ENCODE measurements around the gene ZNF497.

The ZNF497 gene

GRCh38 chr19:58305065-58305931 lies 57.3 kb downstream of the ZNF497 start, which contains the start of gene ERVK3-1:
TSS of gene ERVK3-1 (plus strand) at chr19:58305377. CDS start at chr19:58312169, 6,792 bp downstream.
- no peaks in the 10 kb centered on the region for H3K9me3 ChIP-seq (ENCODE audit: control insufficient read depth, insufficient read depth, low read depth, low read length)
- POLR2A ChIA-PET, result interaction anchor here (0.6 to 2.3 kb wide), 12 partner anchors 8 to 215 kb away, joined by 3 to 11 read pairs (median 4); partner anchors contain the start of genes ZBTB45, ZNF497, ZNF584 and ZNF8
- H3K36me3 ChIP-seq (ENCODE audit: control insufficient read depth in 2 of 2, insufficient read depth in 1 of 2, low read length in 2 of 2), result peaks cover 39 to 57% of the 10 kb centered on the region in 2 experiments
- no peaks in the 10 kb centered on the region for H3K4me1 ChIP-seq (ENCODE audit: control insufficient read depth, insufficient read depth, low read length)
- peak within 1 kb of the TSS; percentile 96 for H3K4me3 ChIP-seq (ENCODE audit: low read depth, low read length)
- peak within 1 kb of the TSS; percentile 67 for H3K27ac ChIP-seq (ENCODE audit: extremely low read depth, low read depth, low read length)
- CTCF ChIA-PET, result interaction anchor here (0.8 kb wide), 1 partner anchor 14 kb away, joined by 3 read pairs; no protein-coding TSS in a partner anchor
- peak; percentile 90; the same call in 1 of the 2 replicates for TF ChIP-seq GLI4 (tag by site-specific recombination; IDR thresholded peaks at IDR 0.05)
- TF ChIP-seq SP7 (tag by site-specific recombination; IDR thresholded peaks at IDR 0.05), result peak; percentile 81
- TF ChIP-seq ZNF645 (tag by site-specific recombination; IDR thresholded peaks at IDR 0.05), result no peak
- peak; percentile 85; the same call in 1 of the 2 replicates for TF ChIP-seq ZNF391 (tag by site-specific recombination; IDR thresholded peaks at IDR 0.05; ENCODE audit: borderline replicate concordance, low read depth)
- TF ChIP-seq ZBTB7A (tag by site-specific recombination; IDR thresholded peaks at IDR 0.05; ENCODE audit: low read depth), result peak; percentile 83; the same call in 1 of the 2 replicates
- peak; percentile 26 for TF ChIP-seq ZNF449 (tag by site-specific recombination; IDR thresholded peaks at IDR 0.05)
- TF ChIP-seq ZBTB11 (tag by site-specific recombination; conservative IDR thresholded peaks at IDR 0.05; ENCODE audit: low read depth), result peak; percentile 98
- TF ChIP-seq ZNF600 (tag by site-specific recombination; IDR thresholded peaks at IDR 0.05), result peak; percentile 95
- TF ChIP-seq ZNF776 (tag by site-specific recombination; IDR thresholded peaks at IDR 0.05; ENCODE audit: borderline replicate concordance), result no peak
- TF ChIP-seq ZIC2 (tag by site-specific recombination; IDR thresholded peaks at IDR 0.05), result no peak
- TF ChIP-seq ZNF639 (tag by site-specific recombination; IDR thresholded peaks at IDR 0.05), result peak; percentile 50; the same call in 1 of the 2 replicates
- TF ChIP-seq ZNF394 (tag by site-specific recombination; IDR thresholded peaks at IDR 0.05; ENCODE audit: borderline replicate concordance), result peak; percentile 19; the same call in 1 of the 2 replicates
- TF ChIP-seq ZNF266 (tag by site-specific recombination; IDR thresholded peaks at IDR 0.05; ENCODE audit: low read depth), result no peak
- peak; percentile 89 for TF ChIP-seq EGR2 (tag by site-specific recombination; IDR thresholded peaks at IDR 0.05; ENCODE audit: low read depth)
- TF ChIP-seq INSM2 (tag by site-specific recombination; IDR thresholded peaks at IDR 0.05), result peak; percentile 42; the same call in 1 of the 2 replicates
- peak; percentile 6; the same call in 1 of the 2 replicates for TF ChIP-seq ZNF660 (tag by site-specific recombination; IDR thresholded peaks at IDR 0.05)
- TF ChIP-seq KLF17 (tag by site-specific recombination; IDR thresholded peaks at IDR 0.05), result peak; percentile 74
- no peak for TF ChIP-seq ZNF621 (tag by site-specific recombination; IDR thresholded peaks at IDR 0.05)
- 0 out of 2 replicates have a peak, but pooled peaks have one; percentile 9 for TF ChIP-seq MZF1 (tag by site-specific recombination; IDR thresholded peaks at IDR 0.05; ENCODE audit: borderline replicate concordance)
- peak; percentile 59; the same call in 1 of the 2 replicates for TF ChIP-seq ZNF24 (tag by site-specific recombination; IDR thresholded peaks at IDR 0.05)
- no peak for TF ChIP-seq ZNF302 (tag by site-specific recombination; IDR thresholded peaks at IDR 0.05; ENCODE audit: low read depth)
- peak; percentile 95 for TF ChIP-seq ZNF501 (tag by site-specific recombination; IDR thresholded peaks at IDR 0.05)
- TF ChIP-seq ATF2 (tag by site-specific recombination; IDR thresholded peaks at IDR 0.05; ENCODE audit: low read depth), result no peak
